Tibial nerve (tissue), 4 donors: ENCODE results near the gene DNM2. TPM values are rescaled to one million over a fixed set of nuclear protein-coding genes. Genes with fewer than 3 reads are reported as not detected.
A peak's percentile ranks its signal among the peaks of the same experiment; 100 is the strongest.

Source experiments
- DNase-seq, 2 donors: peaks; one replicate each; pipeline ENCODE4 v3.0.0-alpha.2; 2019; ENCODE audit warnings: low spot score in 2 of 2
- H3K27ac ChIP-seq, 4 donors: fragments of 200-600 bp; sonication (generic) in 3 of 4; one replicate each; pipeline ENCODE4 v1.5.1; 2017 to 2019; ENCODE audit warnings: mild to moderate bottlenecking in 1 of 4
- H3K27me3 ChIP-seq, 2 donors: fragments of 200-600 bp; sonication (generic) in 1 of 2; one replicate each; pipeline versions ENCODE4 v1.5.1 to v1.6.0; 2017 to 2019
- H3K36me3 ChIP-seq, 3 donors: fragments of 200-600 bp; sonication (generic); one replicate each; pipeline ENCODE4 v1.5.1; 2018 to 2019
- H3K4me1 ChIP-seq, 4 donors: fragments of 200-600 bp; sonication (generic) in 3 of 4; one replicate each; pipeline ENCODE4 v1.5.1; 2017 to 2019
- H3K4me3 ChIP-seq, 4 donors: fragments of 200-600 bp; sonication (generic) in 3 of 4; one replicate each; pipeline ENCODE4 v1.5.1; 2017 to 2019; ENCODE audit warnings: mild to moderate bottlenecking in 1 of 4, moderate library complexity in 1 of 4
- H3K9me3 ChIP-seq, 4 donors: fragments of 200-600 bp; sonication (generic) in 3 of 4; one replicate each; pipeline ENCODE4 v1.5.1; 2017 to 2019
- CTCF ChIP-seq, 5 experiments: fragments of 200-600 bp in 3 of 5; fragments of 450-650 bp in 2 of 5; sonication (generic) in 3 of 5; IDR thresholded peaks; one replicate each; pipeline ENCODE4 v1.5.1; 2016 to 2019; ENCODE audit warnings: antibody characterized with exemption in 5 of 5, mild to moderate bottlenecking in 3 of 5, moderate library complexity in 2 of 5
- EP300 ChIP-seq, 2 donors: sonication (generic); formaldehyde crosslinking; IDR thresholded peaks; one replicate each; pipeline ENCODE4 v1.6.1; 2017; ENCODE audit warnings: antibody characterized with exemption in 2 of 2, mild to moderate bottlenecking in 1 of 2
- POLR2A ChIP-seq, 2 donors: fragments of 450-650 bp; IDR thresholded peaks; one replicate each; pipeline ENCODE4 v1.6.1; 2017; ENCODE audit warnings: antibody characterized with exemption in 2 of 2, mild to moderate bottlenecking in 2 of 2, moderate library complexity in 2 of 2
- WGBS, 2 donors: methylation state at CpG; one replicate each; pipeline ENCODE4 v1.1.5; 2018; 5-methylcytosine and 5-hydroxymethylcytosine counted together
- total RNA-seq, 4 donors: library from RNA; depleted of rRNA; stranded (reverse); fragments of >200 nt; gene quantifications; one replicate each; pipeline ENCODE4 v1.1.0, GENCODE V29; 2016

Gene DNM2
- total RNA-seq, 4 donors from 2014 or later = 99.4 to 220 (median 140) TPM

- Histone ChIP-seq H3K27me3 (no peaks in the 10 kb centered on the region), H3K9me3 (no peaks in the 10 kb centered on the region), H3K4me3 (no peak overlapping the region), H3K4me1 (peaks cover 0 to 67% (median 7%) of the 10 kb centered on the region in 4 donors), H3K36me3 (peaks cover 0 to 3% (median 0%) of the 10 kb centered on the region in 3 donors), H3K27ac (no peak overlapping the region)
- TF ChIP-seq EP300 (IDR thresholded peaks at IDR 0.05) (no peak), POLR2A (IDR thresholded peaks at IDR 0.05) (no peak), CTCF (IDR thresholded peaks at IDR 0.05) (no peak)
- DNase-seq = no peak
- WGBS, 2 donors = 91 to 94% methylated on average over 10 of the region's 10 CpGs
Measured at GRCh38 chr19:10726268-10726667, 8.4 kb downstream of the DNM2 start.

GRCh38 chr19:10727685-10728201 is 9.9 kb downstream of the DNM2 start:
- Histone ChIP-seq H3K27me3 (no peaks in the 10 kb centered on the region), H3K4me1 (peaks cover 0 to 71% (median 7%) of the 10 kb centered on the region in 4 donors), H3K9me3 (no peaks in the 10 kb centered on the region), H3K27ac (no peak overlapping the region), H3K4me3 (no peak overlapping the region), H3K36me3 (peaks cover 0 to 3% (median 0%) of the 10 kb centered on the region in 3 donors)
- DNase-seq = no peak
- WGBS, 2 donors = 51 to 58% methylated on average over 14 of the region's 14 CpGs
- TF ChIP-seq POLR2A (IDR thresholded peaks at IDR 0.05) (no peak), EP300 (IDR thresholded peaks at IDR 0.05) (no peak), CTCF (IDR thresholded peaks at IDR 0.05) (no peak)

GRCh38 chr19:10729411-10729810 is 11.5 kb downstream of the DNM2 start:
- H3K27me3 ChIP-seq = no peaks in the 10 kb centered on the region
- peak overlapping the region in 1 of 4 donors; percentile 44 for H3K27ac ChIP-seq
- DNase-seq = no peak
- H3K9me3 ChIP-seq = no peaks in the 10 kb centered on the region
- 84 to 91% methylated on average over 14 of the region's 14 CpGs for WGBS, 2 donors
- TF ChIP-seq POLR2A (IDR thresholded peaks at IDR 0.05) (no peak), EP300 (IDR thresholded peaks at IDR 0.05) (peak in 1 of 2 donors; percentile 61)
- H3K4me3 ChIP-seq = no peak overlapping the region
- peaks cover 0 to 3% (median 0%) of the 10 kb centered on the region in 3 donors for H3K36me3 ChIP-seq
- peaks cover 0 to 63% (median 7%) of the 10 kb centered on the region in 4 donors for H3K4me1 ChIP-seq

GRCh38 chr19:10730932-10731331 is 13.1 kb downstream of the DNM2 start:
- peaks cover 0 to 64% (median 7%) of the 10 kb centered on the region in 4 donors for H3K4me1 ChIP-seq
- 86 to 93% methylated on average over 12 of the region's 12 CpGs for WGBS, 2 donors
- DNase-seq = no peak
- H3K36me3 ChIP-seq = peaks cover 0 to 3% (median 0%) of the 10 kb centered on the region in 3 donors
- H3K27ac ChIP-seq = peak overlapping the region in 3 of 4 donors; percentile 62 to 70 (median 66)
- TF ChIP-seq CTCF (IDR thresholded peaks at IDR 0.05) (no peak), EP300 (IDR thresholded peaks at IDR 0.05) (no peak), POLR2A (IDR thresholded peaks at IDR 0.05) (no peak)
- no peaks in the 10 kb centered on the region for H3K9me3 ChIP-seq
- no peak overlapping the region for H3K4me3 ChIP-seq
- H3K27me3 ChIP-seq = no peaks in the 10 kb centered on the region

- no peak for TF ChIP-seq POLR2A (IDR thresholded peaks at IDR 0.05)
- TF ChIP-seq EP300 (IDR thresholded peaks at IDR 0.05) = no peak
- no peak for TF ChIP-seq CTCF (IDR thresholded peaks at IDR 0.05)
Measured at GRCh38 chr19:10735741-10736140, 17.9 kb downstream of the DNM2 start.

More at GRCh38 chr19:10735741-10736140, 17.9 kb downstream of the DNM2 start:
- Histone ChIP-seq H3K27me3 (no peaks in the 10 kb centered on the region), H3K27ac (no peak overlapping the region), H3K4me1 (peaks cover 0 to 55% (median 2%) of the 10 kb centered on the region in 4 donors), H3K9me3 (no peaks in the 10 kb centered on the region), H3K36me3 (no peaks in the 10 kb centered on the region), H3K4me3 (no peak overlapping the region)
- DNase-seq = no peak
- WGBS, 2 donors = 79 to 81% methylated on average over 5 of the region's 5 CpGs
